ENCODE results near the gene ZCCHC7. TPM values are rescaled to one million over a fixed set of nuclear protein-coding genes. Genes with fewer than 3 reads are reported as not detected.

ZCCHC7 gene
- total RNA-seq, 1 experiment from 2014 or later, result 27.9 TPM

DNA sequence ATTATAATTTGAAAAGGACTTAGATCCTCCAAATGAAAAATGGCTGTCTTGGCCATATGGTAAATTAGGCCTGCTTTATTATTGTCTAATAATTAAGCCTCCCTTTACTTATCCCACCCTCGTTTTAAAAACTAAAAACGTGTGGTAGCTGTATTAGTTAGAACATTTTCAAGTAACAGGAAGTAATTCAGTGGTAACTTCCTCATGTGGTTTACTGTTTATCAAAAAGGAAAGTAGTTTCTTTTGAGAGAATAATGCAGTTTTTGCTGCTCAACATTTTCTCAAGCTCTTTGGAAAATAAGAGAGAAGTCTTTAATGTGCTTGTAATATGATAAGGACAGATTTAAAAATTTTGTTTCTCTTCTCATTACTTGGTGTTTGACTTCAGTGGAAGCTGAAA is 26.0 kb downstream of the ZCCHC7 start:
- intact Hi-C loops (cut with micrococcal nuclease; ENCODE audit: unreplicated experiment), result loop anchor here (5.0 to 10.0 kb wide), 3 partner anchors 118 to 236 kb away; no protein-coding TSS in a partner anchor
- ChIA-PET POLR2A (ENCODE audit: low non-redundant PET) (no interaction called here), CTCF (no interaction called here)
- no TSS peak for BruUV-seq (replicated peaks)
- Histone ChIP-seq H3K4me3 (ENCODE audit: low read depth, low read length, poor library complexity, severe bottlenecking) (no peak overlapping the region), H3K36me3 (ENCODE audit: insufficient read depth, low read length, poor library complexity, severe bottlenecking) (no peaks in the 10 kb centered on the region), H3K9me3 (ENCODE audit: low read depth, low read length, poor library complexity, severe bottlenecking) (no peaks in the 10 kb centered on the region), H3K4me1 (ENCODE audit: insufficient read depth, low read length, poor library complexity, severe bottlenecking) (peaks cover 83% of the 10 kb centered on the region), H3K27me3 (replicated peaks; ENCODE audit: insufficient read depth, low read depth, low read length, poor library complexity) (no peaks in the 10 kb centered on the region), H3K27ac (ENCODE audit: low read depth, low read length, poor library complexity, severe bottlenecking) (peak overlapping the region; percentile 71)
- peak; percentile 52 for DNase-seq (ENCODE audit: low spot score)
- TF ChIP-seq CTCF (conservative IDR thresholded peaks at IDR 0.05; ENCODE audit: low read depth, low read length) (no peak), EZH2 (IDR thresholded peaks at IDR 0.05; ENCODE audit: borderline replicate concordance, low read depth, low read length, poor library complexity, severe bottlenecking) (no peak)

GRCh38 chr9:37148181-37148580 is 27.8 kb downstream of the ZCCHC7 start:
- intact Hi-C loops (cut with micrococcal nuclease; ENCODE audit: unreplicated experiment), result loop anchor here (5.0 to 10.0 kb wide), 3 partner anchors 117 to 234 kb away; no protein-coding TSS in a partner anchor
- ChIA-PET CTCF (no interaction called here), POLR2A (ENCODE audit: low non-redundant PET) (no interaction called here)
- H3K4me3 ChIP-seq (ENCODE audit: low read depth, low read length, poor library complexity, severe bottlenecking), result no peak overlapping the region
- H3K27ac ChIP-seq (ENCODE audit: low read depth, low read length, poor library complexity, severe bottlenecking), result no peak overlapping the region
- no peak for DNase-seq (ENCODE audit: low spot score)
- H3K4me1 ChIP-seq (ENCODE audit: insufficient read depth, low read length, poor library complexity, severe bottlenecking), result peaks cover 70% of the 10 kb centered on the region
- no peaks in the 10 kb centered on the region for H3K27me3 ChIP-seq (replicated peaks; ENCODE audit: insufficient read depth, low read depth, low read length, poor library complexity)
- BruUV-seq (replicated peaks), result no TSS peak
- TF ChIP-seq EZH2 (IDR thresholded peaks at IDR 0.05; ENCODE audit: borderline replicate concordance, low read depth, low read length, poor library complexity, severe bottlenecking) (no peak), CTCF (conservative IDR thresholded peaks at IDR 0.05; ENCODE audit: low read depth, low read length) (no peak)
- H3K36me3 ChIP-seq (ENCODE audit: insufficient read depth, low read length, poor library complexity, severe bottlenecking), result no peaks in the 10 kb centered on the region
- H3K9me3 ChIP-seq (ENCODE audit: low read depth, low read length, poor library complexity, severe bottlenecking), result no peaks in the 10 kb centered on the region

DNA sequence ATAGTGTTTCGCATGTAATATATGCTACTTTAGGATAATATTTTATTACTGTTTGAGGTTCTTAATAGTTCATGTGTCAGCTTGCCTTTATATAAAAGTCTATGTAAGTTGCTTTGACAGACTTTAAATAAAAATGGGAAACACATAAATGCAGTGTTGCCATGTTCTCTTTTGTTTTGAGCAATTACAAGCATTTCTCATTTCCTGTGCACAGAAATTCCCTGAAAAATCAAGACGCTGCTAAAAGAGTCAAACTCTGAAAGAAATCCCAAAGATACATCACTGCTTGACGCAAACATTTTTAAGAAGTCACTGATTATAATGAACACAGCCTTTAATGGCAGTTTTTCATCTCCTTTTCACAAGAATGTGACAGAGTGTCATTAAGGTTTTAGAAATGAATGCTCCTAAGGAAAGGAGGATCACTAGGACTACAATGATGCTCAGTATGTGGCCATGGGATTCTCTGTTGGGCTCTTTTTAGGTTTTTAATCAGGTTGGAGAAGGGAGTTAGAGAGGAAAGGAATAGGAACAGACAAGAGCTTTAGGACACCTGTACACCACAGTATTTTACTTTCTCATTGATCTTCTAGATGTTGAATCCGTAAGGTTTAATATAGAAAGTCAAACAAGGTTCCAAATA is 29.4 kb downstream of the ZCCHC7 start:
- Histone ChIP-seq H3K27ac (ENCODE audit: low read depth, low read length, poor library complexity, severe bottlenecking) (peak overlapping the region; percentile 81), H3K36me3 (ENCODE audit: insufficient read depth, low read length, poor library complexity, severe bottlenecking) (peaks cover 4% of the 10 kb centered on the region), H3K4me1 (ENCODE audit: insufficient read depth, low read length, poor library complexity, severe bottlenecking) (peaks cover 60% of the 10 kb centered on the region), H3K9me3 (ENCODE audit: low read depth, low read length, poor library complexity, severe bottlenecking) (no peaks in the 10 kb centered on the region), H3K4me3 (ENCODE audit: low read depth, low read length, poor library complexity, severe bottlenecking) (no peak overlapping the region), H3K27me3 (replicated peaks; ENCODE audit: insufficient read depth, low read depth, low read length, poor library complexity) (no peaks in the 10 kb centered on the region)
- ChIA-PET CTCF (no interaction called here), POLR2A (ENCODE audit: low non-redundant PET) (no interaction called here)
- intact Hi-C loops (cut with micrococcal nuclease; ENCODE audit: unreplicated experiment), result loop anchor here (5.0 to 10.0 kb wide), 5 partner anchors 43 to 233 kb away; no protein-coding TSS in a partner anchor
- TSS peak; percentile 19 for BruUV-seq (replicated peaks)
- peak; percentile 87 for DNase-seq (ENCODE audit: low spot score)
- TF ChIP-seq EZH2 (IDR thresholded peaks at IDR 0.05; ENCODE audit: borderline replicate concordance, low read depth, low read length, poor library complexity, severe bottlenecking), result no peak
- TF ChIP-seq CTCF (conservative IDR thresholded peaks at IDR 0.05; ENCODE audit: low read depth, low read length), result no peak

All from A673 (cell line).